VCaP (cell line): ENCODE data around the gene BPI.

Experiments used
- H3K27ac ChIP-seq: fragments of 450-650 bp; 2 replicates; pipeline ENCODE4 v1.5.1; 2017
- CTCF ChIP-seq: fragments of 450-650 bp; conservative IDR thresholded peaks from 2 replicates; pipeline ENCODE4 v1.5.1; 2017; ENCODE audit warnings: mild to moderate bottlenecking, moderate library complexity

Gene BPI

GRCh38 chr20:38270869-38271605 is 32.9 kb upstream of the BPI start:
- H3K27ac ChIP-seq, result no peak overlapping the region

GRCh38 chr20:38271608-38272120 is 32.3 kb upstream of the BPI start:
- no peak overlapping the region for H3K27ac ChIP-seq
- TF ChIP-seq CTCF, result no peak

More at GRCh38 chr20:38270869-38271605, 32.9 kb upstream of the BPI start:
- no peak for TF ChIP-seq CTCF

GRCh38 chr20:38272398-38272797 is 31.6 kb upstream of the BPI start:
- no peak for TF ChIP-seq CTCF
- no peak overlapping the region for H3K27ac ChIP-seq

- TF ChIP-seq CTCF, result no peak
- H3K27ac ChIP-seq, result no peak overlapping the region
Measured at GRCh38 chr20:38272961-38273360, 31.0 kb upstream of the BPI start.

- H3K27ac ChIP-seq, result no peak overlapping the region
- no peak for TF ChIP-seq CTCF
Measured at GRCh38 chr20:38275815-38276550, 28.0 kb upstream of the BPI start.

- no peak overlapping the region for H3K27ac ChIP-seq
- TF ChIP-seq CTCF, result no peak
Measured at GRCh38 chr20:38277285-38277684, 26.7 kb upstream of the BPI start.

- no peak overlapping the region for H3K27ac ChIP-seq
- TF ChIP-seq CTCF, result no peak
Measured at GRCh38 chr20:38277691-38278090, 26.3 kb upstream of the BPI start.
